PC-9 (cell line): ENCODE measurements around the gene SH3PXD2A.

Experiments
- EZH2 ChIP-seq: fragments of 200-600 bp; sonication (generic); IDR thresholded peaks from 2 replicates; pipeline ENCODE4 v1.8.0; 2017; ENCODE audit warnings: antibody characterized with exemption, low read depth
- TF ChIP-seq, protein P1 (sequence below): fragments of 200-600 bp; sonication (generic); conservative IDR thresholded peaks from 2 replicates; pipeline ENCODE4 v1.6.1; 2017; ENCODE audit warnings: mixed run types, antibody characterized with exemption, mild to moderate bottlenecking, moderate library complexity

DNA sequence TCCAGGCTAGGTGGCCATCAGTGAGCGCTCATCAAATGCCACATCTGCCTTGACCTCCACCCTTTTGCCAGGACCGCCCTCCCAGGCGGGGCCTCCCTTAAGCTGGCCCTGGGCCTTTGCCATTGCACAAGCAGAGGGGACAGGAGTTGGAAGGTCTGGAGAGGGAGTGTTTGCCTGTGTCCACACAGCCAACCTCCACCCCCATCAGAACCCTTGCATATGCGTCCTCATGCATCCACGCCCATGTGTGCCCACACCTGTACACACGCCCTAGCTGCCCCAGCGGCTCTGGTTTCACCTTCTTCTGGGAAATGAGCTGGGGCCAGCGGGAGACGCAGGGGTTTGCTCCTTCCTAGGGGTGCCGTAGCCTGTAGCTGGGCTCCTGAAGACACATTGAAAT lies 297.9 kb downstream of the SH3PXD2A start:
- TF ChIP-seq, protein P1, sequence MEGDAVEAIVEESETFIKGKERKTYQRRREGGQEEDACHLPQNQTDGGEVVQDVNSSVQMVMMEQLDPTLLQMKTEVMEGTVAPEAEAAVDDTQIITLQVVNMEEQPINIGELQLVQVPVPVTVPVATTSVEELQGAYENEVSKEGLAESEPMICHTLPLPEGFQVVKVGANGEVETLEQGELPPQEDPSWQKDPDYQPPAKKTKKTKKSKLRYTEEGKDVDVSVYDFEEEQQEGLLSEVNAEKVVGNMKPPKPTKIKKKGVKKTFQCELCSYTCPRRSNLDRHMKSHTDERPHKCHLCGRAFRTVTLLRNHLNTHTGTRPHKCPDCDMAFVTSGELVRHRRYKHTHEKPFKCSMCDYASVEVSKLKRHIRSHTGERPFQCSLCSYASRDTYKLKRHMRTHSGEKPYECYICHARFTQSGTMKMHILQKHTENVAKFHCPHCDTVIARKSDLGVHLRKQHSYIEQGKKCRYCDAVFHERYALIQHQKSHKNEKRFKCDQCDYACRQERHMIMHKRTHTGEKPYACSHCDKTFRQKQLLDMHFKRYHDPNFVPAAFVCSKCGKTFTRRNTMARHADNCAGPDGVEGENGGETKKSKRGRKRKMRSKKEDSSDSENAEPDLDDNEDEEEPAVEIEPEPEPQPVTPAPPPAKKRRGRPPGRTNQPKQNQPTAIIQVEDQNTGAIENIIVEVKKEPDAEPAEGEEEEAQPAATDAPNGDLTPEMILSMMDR: no peak
- no peak for TF ChIP-seq EZH2
